H1 (cell line): ENCODE results near the gene DLEC1. TPM values are rescaled to one million over a fixed set of nuclear protein-coding genes. Genes with fewer than 3 reads are reported as not detected.

Experiments
- CTCF ChIA-PET: fragments of 300-600 bp; sonication (Branson Sonifier 250); formaldehyde crosslinking; loops from one replicate; lab custom pipeline; 2021; ENCODE audit not compliant: partially characterized antibody; lab: Charles Lee
- POLR2A ChIA-PET: fragments of 300-600 bp; sonication (Branson Sonifier 250); formaldehyde crosslinking; loops from one replicate; lab custom pipeline; 2021; ENCODE audit warnings: inconsistent platforms; ENCODE audit not compliant: partially characterized antibody; lab: Charles Lee
- DNase-seq, 2 experiments: peaks; one replicate each; pipeline versions ENCODE4 v3.0.0 to v3.0.0-alpha.2; 2010 to 2022; ENCODE audit warnings: low spot score in 2 of 2, low read depth in 1 of 2, mixed read lengths in 1 of 2
- FAIRE-seq: peaks from 2 replicates; lab custom pipeline; 2011; peaks lifted over from hg19 to GRCh38; lab: Jason Lieb, UNC
- H2AFZ ChIP-seq: 2 replicates; pipeline ENCODE4 v1.8.1; 2012; ENCODE audit warnings: low read length, inconsistent platforms
- H2AK5ac ChIP-seq: 2 replicates; pipeline ENCODE4 v1.6.1; 2013; ENCODE audit warnings: low read depth, low read length
- H2BK120ac ChIP-seq: replicated peaks from 2 replicates; pipeline ENCODE3; 2013; ENCODE audit warnings: low read depth, low read length, inconsistent platforms
- H2BK12ac ChIP-seq: 2 replicates; pipeline ENCODE4 v1.6.1; 2013; ENCODE audit warnings: low read depth, low read length
- H2BK15ac ChIP-seq: 2 replicates; pipeline ENCODE4 v1.6.1; 2013; ENCODE audit warnings: low read length
- H2BK20ac ChIP-seq: 2 replicates; pipeline ENCODE4 v1.6.1; 2013; ENCODE audit warnings: low read length
- H2BK5ac ChIP-seq: 2 replicates; pipeline ENCODE4 v1.6.1; 2013; ENCODE audit warnings: low read depth, low read length
- H3K14ac ChIP-seq: 2 replicates; pipeline ENCODE4 v1.6.1; 2013; ENCODE audit warnings: inconsistent platforms; ENCODE audit not compliant: insufficient read length
- H3K18ac ChIP-seq: 2 replicates; pipeline ENCODE4 v1.6.1; 2013; ENCODE audit warnings: low read length; ENCODE audit errors: extremely low read depth
- H3K23ac ChIP-seq: 2 replicates; pipeline ENCODE4 v1.6.1; 2013; ENCODE audit warnings: inconsistent platforms; ENCODE audit not compliant: insufficient read length
- H3K23me2 ChIP-seq: 2 replicates; pipeline ENCODE4 v1.6.1; 2013; ENCODE audit warnings: low read depth, low read length
- H3K27ac ChIP-seq: 2 replicates; pipeline ENCODE4 v1.6.1; 2011; ENCODE audit warnings: low read depth, low read length, inconsistent platforms
- H3K27me3 ChIP-seq, 4 experiments: replicated peaks in 1 of 4; 1 replicate in 1 of 4; 2 replicates in 3 of 4; pipeline versions ENCODE4 v1.6.1 to v1.8.1; 2011 to 2013; ENCODE audit warnings: low read length in 3 of 4, mild to moderate bottlenecking in 3 of 4, inconsistent platforms in 2 of 4, mixed read lengths in 2 of 4, moderate library complexity in 1 of 4; ENCODE audit not compliant: control insufficient read depth in 3 of 4, insufficient read depth in 3 of 4; ENCODE audit errors: extremely low read depth in 1 of 4
- H3K36me3 ChIP-seq, 4 experiments: 2 replicates each; pipeline versions ENCODE4 v1.6.1 to v1.8.1; 2011 to 2013; ENCODE audit warnings: mild to moderate bottlenecking in 4 of 4, low read length in 3 of 4, moderate library complexity in 2 of 4, control low read depth in 1 of 4, inconsistent platforms in 1 of 4; ENCODE audit not compliant: insufficient read depth in 4 of 4, control insufficient read depth in 2 of 4
- H3K4ac ChIP-seq: replicated peaks from 2 replicates; pipeline ENCODE3; 2013; ENCODE audit warnings: low read length, low read depth, mixed read lengths, inconsistent platforms; ENCODE audit not compliant: insufficient read length
- H3K4me1 ChIP-seq, 4 experiments: replicated peaks in 1 of 4; 1 replicate in 1 of 4; 2 replicates in 3 of 4; pipeline versions ENCODE4 v1.6.1 to v1.8.1; 2011 to 2013; ENCODE audit warnings: low read length in 3 of 4, inconsistent platforms in 2 of 4, mixed read lengths in 1 of 4; ENCODE audit not compliant: insufficient read depth in 4 of 4, control insufficient read depth in 3 of 4
- H3K4me2 ChIP-seq, 2 experiments: 2 replicates each; pipeline versions ENCODE4 v1.6.1 to v1.8.1; 2011 to 2013; ENCODE audit warnings: low read depth in 2 of 2, low read length in 2 of 2, control low read depth in 1 of 2, inconsistent platforms in 1 of 2, mild to moderate bottlenecking in 1 of 2; ENCODE audit not compliant: insufficient read depth in 1 of 2
- H3K4me3 ChIP-seq, 4 experiments: fragments of 200-600, 300-600 bp in 1 of 4; sonication (generic), shearing (Covaris generic), sonication (Bioruptor Twin) in 1 of 4; 2 replicates each; pipeline versions ENCODE4 v1.5.1 to v1.8.1; 2011 to 2016; ENCODE audit warnings: low read length in 4 of 4, low read depth in 3 of 4, control low read depth in 2 of 4, inconsistent platforms in 2 of 4, mild to moderate bottlenecking in 2 of 4, mixed read lengths in 1 of 4, moderate library complexity in 1 of 4; ENCODE audit not compliant: insufficient read depth in 2 of 4; ENCODE audit errors: extremely low read depth in 1 of 4
- H3K56ac ChIP-seq: replicated peaks from 2 replicates; pipeline ENCODE3; 2013; ENCODE audit warnings: low read depth, mild to moderate bottlenecking, mixed read lengths, low read length, inconsistent platforms; ENCODE audit not compliant: insufficient read length
- H3K79me1 ChIP-seq: 2 replicates; pipeline ENCODE4 v1.6.1; 2013; ENCODE audit warnings: low read depth, low read length, control low read depth
- H3K79me2 ChIP-seq, 2 experiments: 2 replicates each; pipeline versions ENCODE4 v1.6.1 to v1.8.1; 2012 to 2013; ENCODE audit warnings: low read length in 2 of 2, mild to moderate bottlenecking in 2 of 2, inconsistent platforms in 1 of 2; ENCODE audit not compliant: insufficient read depth in 2 of 2, control insufficient read depth in 1 of 2
- H3K9ac ChIP-seq, 4 experiments: replicated peaks in 1 of 4; 1 replicate in 1 of 4; 2 replicates in 3 of 4; pipeline versions ENCODE4 v1.6.1 to v1.8.1; 2011 to 2013; ENCODE audit warnings: low read depth in 3 of 4, low read length in 3 of 4, control low read depth in 2 of 4, mild to moderate bottlenecking in 2 of 4, moderate library complexity in 2 of 4, inconsistent platforms in 1 of 4; ENCODE audit errors: extremely low read depth in 1 of 4
- H3K9me3 ChIP-seq, 2 experiments: 2 replicates each; pipeline versions ENCODE4 v1.6.1 to v1.8.1; 2012 to 2013; ENCODE audit warnings: mild to moderate bottlenecking in 2 of 2, moderate library complexity in 2 of 2, control low read depth in 1 of 2, inconsistent platforms in 1 of 2, low read depth in 1 of 2, low read length in 1 of 2, mixed read lengths in 1 of 2; ENCODE audit not compliant: insufficient read depth in 2 of 2
- H4K20me1 ChIP-seq, 2 experiments: replicated peaks in 1 of 2; 2 replicates each; pipeline versions ENCODE3 to v1.8.1; 2011 to 2013; ENCODE audit warnings: inconsistent platforms in 2 of 2, low read length in 2 of 2, mild to moderate bottlenecking in 1 of 2; ENCODE audit not compliant: insufficient read depth in 2 of 2, control insufficient read depth in 1 of 2
- H4K5ac ChIP-seq: 2 replicates; pipeline ENCODE4 v1.6.1; 2013; ENCODE audit warnings: low read length, low read depth, mixed read lengths, inconsistent platforms; ENCODE audit not compliant: insufficient read length
- H4K8ac ChIP-seq: 2 replicates; pipeline ENCODE4 v1.8.0; 2013; ENCODE audit warnings: mild to moderate bottlenecking, moderate library complexity, low read length, inconsistent platforms; ENCODE audit not compliant: insufficient read depth; ENCODE audit errors: extremely low read depth
- H4K91ac ChIP-seq: replicated peaks from 2 replicates; pipeline ENCODE3; 2013; ENCODE audit warnings: low read length, mixed read lengths, inconsistent platforms; ENCODE audit not compliant: insufficient read length
- ATF3 ChIP-seq: IDR thresholded peaks from 2 replicates; pipeline ENCODE4 v1.6.1; 2011; ENCODE audit warnings: low read depth, mild to moderate bottlenecking, low read length; ENCODE audit not compliant: insufficient read depth
- BCL11A ChIP-seq, 2 experiments: IDR thresholded peaks; one replicate each; pipeline ENCODE4 v1.6.1; 2011; ENCODE audit warnings: low read depth in 2 of 2, low read length in 2 of 2, mild to moderate bottlenecking in 2 of 2
- CBX8 ChIP-seq: fragments of 300-800, 300-1000 bp; sonication (generic); IDR thresholded peaks from 2 replicates; pipeline ENCODE4 v1.7.1; 2016; ENCODE audit warnings: low read depth, low read length, borderline replicate concordance
- CHD1 ChIP-seq: IDR thresholded peaks from 2 replicates; pipeline ENCODE4 v1.6.1; 2012; ENCODE audit warnings: low read depth, low read length, improper control_type of control experiment
- EP300 ChIP-seq, 2 experiments: IDR thresholded peaks; 1 replicate in 1 of 2; 2 replicates in 1 of 2; pipeline ENCODE4 v1.6.1; 2011 to 2012; ENCODE audit warnings: low read depth in 2 of 2, low read length in 2 of 2, mild to moderate bottlenecking in 2 of 2, borderline replicate concordance in 1 of 2, inconsistent platforms in 1 of 2, moderate library complexity in 1 of 2
- EZH2 ChIP-seq: fragments of 200-600 bp; sonication (generic); IDR thresholded peaks from 2 replicates; pipeline ENCODE4 v1.7.1; 2012; ENCODE audit warnings: low read depth, mild to moderate bottlenecking, moderate library complexity, low read length, inconsistent platforms; ENCODE audit not compliant: severe bottlenecking
- GABPA ChIP-seq: IDR thresholded peaks from 2 replicates; pipeline ENCODE4 v1.6.1; 2011; ENCODE audit warnings: mild to moderate bottlenecking, low read length, moderate library complexity, borderline replicate concordance; ENCODE audit not compliant: insufficient read depth
- KDM5A ChIP-seq: fragments of 200-600 bp; IDR thresholded peaks from 2 replicates; pipeline ENCODE4 v1.7.1; 2012; ENCODE audit warnings: mild to moderate bottlenecking, low read length, inconsistent platforms, mixed read lengths
- POU5F1 ChIP-seq: IDR thresholded peaks from 2 replicates; pipeline ENCODE4 v1.6.1; 2011; ENCODE audit warnings: low read depth, mild to moderate bottlenecking, low read length, moderate library complexity
- RXRA ChIP-seq: IDR thresholded peaks from 2 replicates; pipeline ENCODE4 v1.6.1; 2011; ENCODE audit warnings: low read depth, mild to moderate bottlenecking, low read length, moderate library complexity; ENCODE audit not compliant: insufficient read depth
- SIRT6 ChIP-seq: IDR thresholded peaks from one replicate; pipeline ENCODE4 v1.7.1; 2012; ENCODE audit warnings: low read length, inconsistent platforms
- SP2 ChIP-seq: IDR thresholded peaks from 2 replicates; pipeline ENCODE4 v1.6.1; 2012; ENCODE audit warnings: mild to moderate bottlenecking, low read length, inconsistent platforms
- WGBS, 2 experiments: shearing (Covaris generic) in 1 of 2; methylation state at CpG; one replicate each; pipeline versions ENCODE4 v1.1.6 to v1.1.7; 2013 to 2015; ENCODE audit warnings: low lambda C conversion rate in 2 of 2, mixed read lengths in 2 of 2, inconsistent platforms in 1 of 2, low coverage in 1 of 2, missing lambda C conversion rate in 1 of 2; ENCODE audit not compliant: insufficient replicate concordance in 2 of 2, insufficient coverage in 1 of 2, insufficient read length in 1 of 2; ENCODE audit errors: extremely low coverage in 1 of 2, missing lambda C conversion rate in 1 of 2; 5-methylcytosine and 5-hydroxymethylcytosine counted together
- polyA plus RNA-seq, 7 experiments: library from polyadenylated mRNA; depleted of rRNA in 3 of 7; stranded (reverse) in 5 of 7; unstranded in 2 of 7; fragments of >200 nt in 5 of 7; fragments of 200-250 nt in 2 of 7; gene quantifications; 1 replicate in 5 of 7; 2 replicates in 1 of 7; 4 replicates in 1 of 7; pipeline versions ENCODE4 v1.2.1 to v1.2.3, GENCODE V29; 2011 to 2013; ENCODE audit warnings: missing spikeins in 2 of 7, mixed read lengths in 2 of 7
- total RNA-seq: library from RNA; stranded (reverse); fragmentation: NEBNext Ultra II Directional; extraction: Animal tissue kit (Norgen Biotek cat#: 25700); gene quantifications from 2 replicates; pipeline ENCODE4 v1.2.1, GENCODE V29; 2021

DLEC1 gene
- total and polyA plus RNA-seq, 2 of the 8 experiments (the other 6 are each of a cell fraction or from before 2014, with no cell fraction given): 0.26 to 0.76 TPM

- no peak overlapping the region for H3K56ac ChIP-seq
- no peaks in the 10 kb centered on the region for H4K20me1 ChIP-seq
- no peak overlapping the region for H3K23ac ChIP-seq
- no peak overlapping the region for H4K5ac ChIP-seq
- H2BK120ac ChIP-seq: no peak overlapping the region
- H3K79me1 ChIP-seq: no peaks in the 10 kb centered on the region; the same call in 1 of the 2 replicates
- H3K27me3 ChIP-seq: peaks cover 0 to 13% (median 5%) of the 10 kb centered on the region in 4 experiments; a peak in 2 of 7 replicates
- FAIRE-seq (no peak), DNase-seq (no peak)
- no peak overlapping the region for H3K4me3 ChIP-seq
- H2BK15ac ChIP-seq: peak overlapping the region; percentile 55; the same call in 1 of the 2 replicates
- H3K27ac ChIP-seq: no peak overlapping the region
- H2AK5ac ChIP-seq: no peak overlapping the region
- ChIA-PET POLR2A (interaction anchor here (0.9 kb wide), 1 partner anchor 21 kb away, joined by 3 read pairs; no protein-coding TSS in a partner anchor), CTCF (interaction anchor here (0.6 to 2.1 kb wide), 13 partner anchors 12 to 664 kb away, joined by 3 to 34 read pairs (median 5); no protein-coding TSS in a partner anchor)
- H3K23me2 ChIP-seq: peaks cover 11% of the 10 kb centered on the region
- H3K9ac ChIP-seq: no peak overlapping the region
- H3K4me2 ChIP-seq: peak overlapping the region in 1 of 2 experiments; percentile 91; a peak in 1 of 4 replicates
- 94% methylated on average over 5 of the region's 6 CpGs; no CpG with 5 or more reads in 1 of the 2 experiments for whole genome bisulfite sequencing, 2 experiments
- no peak overlapping the region; the same call in 1 of the 2 replicates for H2BK20ac ChIP-seq
- H3K4me1 ChIP-seq: peaks cover 0 to 15% (median 8%) of the 10 kb centered on the region in 4 experiments; a peak in 6 of 7 replicates
- no peak overlapping the region for H4K8ac ChIP-seq
- H3K14ac ChIP-seq: no peak overlapping the region
- H3K9me3 ChIP-seq: no peaks in the 10 kb centered on the region
- no peak overlapping the region for H3K4ac ChIP-seq
- no peak overlapping the region for H4K91ac ChIP-seq
- H3K79me2 ChIP-seq: no peaks in the 10 kb centered on the region
- no peak overlapping the region for H3K18ac ChIP-seq
- H2AFZ ChIP-seq: no peak overlapping the region
- peaks cover 0 to 2% (median under 1%) of the 10 kb centered on the region in 4 experiments; a peak in 1 of 8 replicates for H3K36me3 ChIP-seq
- H2BK12ac ChIP-seq: no peak overlapping the region
- H2BK5ac ChIP-seq: no peak overlapping the region
- TF ChIP-seq EZH2: no peak
- TF ChIP-seq KDM5A: no peak
- TF ChIP-seq ATF3: no peak
- TF ChIP-seq EP300 (IDR thresholded peaks at IDR 0.05; ENCODE audit: borderline replicate concordance in 1 of 2, low read depth in 2 of 2, low read length in 2 of 2): no peak
- no peak for TF ChIP-seq SIRT6
- no peak for TF ChIP-seq POU5F1
- no peak for TF ChIP-seq GABPA
- TF ChIP-seq CBX8: no peak
- TF ChIP-seq SP2: no peak
- no peak for TF ChIP-seq BCL11A (IDR thresholded peaks at IDR 0.05; ENCODE audit: low read depth in 2 of 2, low read length in 2 of 2)
- TF ChIP-seq RXRA: no peak
- no peak for TF ChIP-seq CHD1
These were observed 41.1 kb upstream of the DLEC1 start for GRCh38 chr3:37997791-37998370.
